Left ventricle myocardium inferior (tissue), 1 donor: ENCODE measurements around the gene GGA3. TPM values are rescaled to one million over a fixed set of nuclear protein-coding genes. Genes with fewer than 3 reads are reported as not detected.

Source experiments
- DNase-seq: peaks from one replicate; pipeline ENCODE4 v3.0.0-alpha.2; 2020
- H3K27ac ChIP-seq: fragments of 200-600 bp; replicated peaks from 2 replicates; pipeline ENCODE4 v1.8.0; 2021
- H3K27me3 ChIP-seq: fragments of 200-600 bp; 2 replicates; pipeline ENCODE4 v1.8.0; 2021; ENCODE audit warnings: low read depth
- H3K36me3 ChIP-seq: fragments of 200-600 bp; 2 replicates; pipeline ENCODE4 v1.8.0; 2021
- H3K4me1 ChIP-seq: fragments of 200-600 bp; 2 replicates; pipeline ENCODE4 v1.8.0; 2021
- H3K4me3 ChIP-seq: fragments of 200-600 bp; 2 replicates; pipeline ENCODE4 v1.8.0; 2021; ENCODE audit warnings: mild to moderate bottlenecking, moderate library complexity
- H3K9me3 ChIP-seq: fragments of 200-600 bp; replicated peaks from 2 replicates; pipeline ENCODE4 v1.8.0; 2021
- CTCF ChIP-seq: fragments of 200-600 bp; IDR thresholded peaks from 2 replicates; pipeline ENCODE4 v1.8.0; 2021; ENCODE audit warnings: antibody characterized with exemption, mild to moderate bottlenecking, borderline replicate concordance
- intact Hi-C: fragments of 100-400 bp; cut with micrococcal nuclease; formaldehyde crosslinking; loops from one replicate; pipeline ENCODE4 v1.11.0; 2022
- total RNA-seq: library from RNA; stranded (reverse); fragmentation: NEBNext Ultra II Directional; extraction: Animal tissue kit (Norgen Biotek cat#: 25700); gene quantifications from one replicate; pipeline ENCODE4 v1.2.1, GENCODE V29; 2021
- donor health status: DM: no; HTN: yes; CAD: no; lungs with severe emphysema.

Gene GGA3
- total RNA-seq, 1 donor from 2014 or later: 18.8 TPM

GRCh38 chr17:75228305-75228704 is 33.1 kb downstream of the GGA3 start:
- Histone ChIP-seq H3K36me3 (peaks cover 86% of the 10 kb centered on the region), H3K27me3 (no peaks in the 10 kb centered on the region), H3K4me1 (no peaks in the 10 kb centered on the region), H3K4me3 (no peak overlapping the region), H3K27ac (peak overlapping the region; percentile 61), H3K9me3 (no peaks in the 10 kb centered on the region)
- intact Hi-C loops: no loop called here
- no peak for TF ChIP-seq CTCF
- DNase-seq: no peak

- intact Hi-C loops: no loop called here
- peaks cover 86% of the 10 kb centered on the region for H3K36me3 ChIP-seq
Observed at GRCh38 chr17:75227729-75228128, 33.7 kb downstream of the GGA3 start.

GRCh38 chr17:75225016-75225415 is 36.4 kb downstream of the GGA3 start:
- H3K4me3 ChIP-seq: no peak overlapping the region
- peaks cover 81% of the 10 kb centered on the region for H3K36me3 ChIP-seq
- no peak for TF ChIP-seq CTCF
- H3K27me3 ChIP-seq: no peaks in the 10 kb centered on the region
- H3K9me3 ChIP-seq: no peaks in the 10 kb centered on the region
- H3K27ac ChIP-seq: no peak overlapping the region
- intact Hi-C loops: no loop called here
- no peak for DNase-seq
- no peaks in the 10 kb centered on the region for H3K4me1 ChIP-seq

More at GRCh38 chr17:75227729-75228128, 33.7 kb downstream of the GGA3 start:
- Histone ChIP-seq H3K4me1 (no peaks in the 10 kb centered on the region), H3K4me3 (no peak overlapping the region), H3K27ac (peak overlapping the region; percentile 19), H3K9me3 (no peaks in the 10 kb centered on the region), H3K27me3 (no peaks in the 10 kb centered on the region)
- no peak for DNase-seq
- no peak for TF ChIP-seq CTCF

GRCh38 chr17:75219815-75220214 is 41.6 kb downstream of the GGA3 start:
- Histone ChIP-seq H3K27me3 (no peaks in the 10 kb centered on the region), H3K36me3 (peaks cover 84% of the 10 kb centered on the region), H3K27ac (no peak overlapping the region), H3K4me1 (no peaks in the 10 kb centered on the region), H3K9me3 (no peaks in the 10 kb centered on the region), H3K4me3 (no peak overlapping the region)
- DNase-seq: no peak
- intact Hi-C loops: no loop called here
- no peak for TF ChIP-seq CTCF

GRCh38 chr17:75218131-75218530 is 43.3 kb downstream of the GGA3 start:
- intact Hi-C loops: no loop called here

More at GRCh38 chr17:75218131-75218530, 43.3 kb downstream of the GGA3 start:
- no peak for TF ChIP-seq CTCF
- Histone ChIP-seq H3K27ac (no peak overlapping the region), H3K4me3 (no peak overlapping the region), H3K36me3 (peaks cover 92% of the 10 kb centered on the region), H3K4me1 (no peaks in the 10 kb centered on the region), H3K27me3 (no peaks in the 10 kb centered on the region), H3K9me3 (no peaks in the 10 kb centered on the region)
- DNase-seq: no peak
